HG03108 (cell line): Measurements from ENCODE around the gene SEMA4D.

Source experiments
- ATAC-seq: cut with Tn5 transposase; IDR thresholded peaks from one replicate; pipeline ENCODE4 v1.9.1; 2021; ENCODE audit warnings: moderate library complexity; ENCODE audit not compliant: unreplicated experiment

The SEMA4D gene

GRCh38 chr9:89502671-89503070, 4.8 kb upstream of the SEMA4D start:
- ATAC-seq = no peak

GRCh38 chr9:89502038-89502601, 4.2 kb upstream of the SEMA4D start:
- ATAC-seq = no peak

DNA sequence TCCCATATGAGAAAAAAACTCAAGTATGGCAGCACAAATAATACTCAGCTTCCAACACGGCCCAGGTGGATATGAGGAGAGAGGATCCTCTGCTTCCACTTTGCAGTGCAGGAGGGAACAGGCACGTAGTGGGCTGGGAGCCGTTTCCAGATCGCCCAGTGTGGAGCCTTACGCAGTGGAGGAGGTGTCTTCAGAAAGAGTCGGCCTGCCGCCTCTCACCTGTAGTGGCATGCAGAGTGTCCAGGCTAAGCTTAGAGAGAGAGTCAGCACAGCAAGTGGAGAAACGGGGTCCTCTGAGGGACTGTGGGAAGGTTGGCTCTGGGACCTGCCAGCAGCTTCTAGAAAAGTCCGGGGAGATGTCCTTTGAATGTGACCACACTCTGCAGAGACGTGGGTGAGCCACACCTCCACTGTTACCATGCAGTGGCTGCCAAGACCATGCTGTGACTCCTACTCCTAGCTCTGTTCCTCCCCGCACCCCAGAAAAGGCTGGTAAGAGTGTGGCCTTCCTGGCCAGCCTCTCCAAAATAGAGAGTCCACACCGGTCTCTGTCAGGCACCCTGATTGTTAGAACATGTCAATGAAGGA, 3.5 kb upstream of the SEMA4D start:
- ATAC-seq = no peak

DNA sequence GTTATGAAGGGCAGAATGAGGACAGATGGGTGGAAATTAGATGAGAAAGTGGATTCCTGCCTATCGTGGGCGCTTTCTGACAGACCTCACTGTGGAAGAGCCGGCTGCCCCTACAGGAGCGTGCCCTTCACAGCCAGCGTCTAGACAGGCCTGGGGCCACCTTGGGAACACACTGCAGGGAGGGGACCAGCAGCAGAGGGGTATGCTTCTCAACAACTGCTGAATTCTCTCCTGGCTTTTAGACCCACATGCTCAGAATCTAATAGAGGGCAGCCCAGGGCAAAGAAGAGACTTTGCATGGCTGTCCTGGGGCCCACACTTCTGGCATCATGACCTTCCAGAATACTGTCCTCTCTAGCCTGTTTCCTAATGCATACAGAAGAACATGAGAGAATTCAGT, 2.1 kb upstream of the SEMA4D start:
- no peak for ATAC-seq

GRCh38 chr9:89498852-89499480, 1.1 kb upstream of the SEMA4D start:
- no peak for ATAC-seq

DNA sequence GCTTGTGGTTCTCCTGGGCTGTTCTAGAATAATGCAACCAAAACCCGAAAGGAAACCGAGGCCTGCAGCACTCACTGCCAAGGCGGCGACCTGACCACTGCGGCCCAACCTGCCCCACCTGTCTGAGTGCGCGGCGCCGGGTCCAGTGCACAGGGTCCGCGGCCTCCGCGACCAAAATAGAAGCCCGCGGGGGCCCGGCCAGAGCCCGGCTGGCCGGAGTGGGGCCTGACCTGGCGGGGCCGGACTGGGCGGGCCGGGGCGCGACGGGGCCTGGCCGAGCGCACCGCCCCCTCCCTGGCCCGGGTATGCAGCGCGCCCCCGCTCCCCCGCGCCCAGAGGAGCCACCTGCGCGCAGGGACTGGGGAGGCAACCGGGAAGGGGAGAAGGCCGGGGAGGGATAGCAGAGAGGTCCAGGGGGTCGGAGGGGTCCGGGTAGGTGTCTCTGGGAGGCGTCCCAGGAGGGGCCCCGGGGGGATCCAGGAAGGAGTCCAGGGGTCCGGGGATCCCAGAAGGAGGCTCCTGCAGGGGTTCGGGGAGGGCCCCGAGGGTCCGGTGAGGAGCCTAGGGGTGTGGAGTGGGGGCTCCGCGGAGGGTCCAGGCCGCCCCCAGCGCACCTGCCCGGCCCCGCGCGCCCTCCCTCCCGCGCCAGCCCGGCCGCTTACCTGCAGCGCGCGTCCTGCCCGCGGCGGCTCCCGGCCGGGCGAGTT, 503 bp downstream of the SEMA4D start:
- ATAC-seq = peak; percentile 26

GRCh38 chr9:89496645-89497256, 1.2 kb downstream of the SEMA4D start:
- no peak for ATAC-seq

DNA sequence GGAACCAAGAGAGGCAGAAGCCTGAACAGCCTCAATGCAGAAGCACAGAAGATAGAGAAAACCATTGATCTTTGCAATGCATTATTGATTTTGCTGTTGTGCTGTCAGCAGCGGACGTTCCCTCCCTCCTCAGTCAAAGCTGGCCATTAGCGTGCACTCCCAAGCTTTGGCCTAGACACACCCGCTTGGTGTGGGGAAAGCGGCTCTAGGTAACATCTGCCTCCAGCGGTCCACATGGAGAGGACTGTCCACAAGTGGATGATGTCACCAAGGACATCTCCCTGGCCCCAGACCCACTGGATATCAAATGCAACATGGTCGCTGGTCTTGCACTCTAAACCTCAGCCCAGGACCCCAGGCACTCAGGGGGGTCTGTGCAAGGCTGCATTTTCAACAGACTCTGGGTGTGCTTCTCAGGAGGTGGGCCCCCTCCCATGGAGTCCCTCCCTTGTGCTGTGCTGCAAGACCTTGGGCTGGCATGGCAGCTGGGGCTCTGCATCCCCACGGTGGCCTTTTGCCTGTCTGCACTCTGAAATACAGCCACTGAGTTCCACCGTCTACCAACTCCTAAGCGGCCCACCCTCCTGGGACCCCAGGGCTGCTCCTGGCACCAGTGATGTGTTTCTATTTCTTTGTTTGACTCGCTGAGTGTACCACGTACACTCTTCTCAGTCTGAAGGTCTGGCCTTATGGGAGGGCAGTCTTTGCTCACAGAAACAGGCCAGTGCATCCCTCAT, 1.9 kb downstream of the SEMA4D start:
- ATAC-seq = no peak

GRCh38 chr9:89494199-89494598, 3.7 kb downstream of the SEMA4D start:
- no peak for ATAC-seq

DNA sequence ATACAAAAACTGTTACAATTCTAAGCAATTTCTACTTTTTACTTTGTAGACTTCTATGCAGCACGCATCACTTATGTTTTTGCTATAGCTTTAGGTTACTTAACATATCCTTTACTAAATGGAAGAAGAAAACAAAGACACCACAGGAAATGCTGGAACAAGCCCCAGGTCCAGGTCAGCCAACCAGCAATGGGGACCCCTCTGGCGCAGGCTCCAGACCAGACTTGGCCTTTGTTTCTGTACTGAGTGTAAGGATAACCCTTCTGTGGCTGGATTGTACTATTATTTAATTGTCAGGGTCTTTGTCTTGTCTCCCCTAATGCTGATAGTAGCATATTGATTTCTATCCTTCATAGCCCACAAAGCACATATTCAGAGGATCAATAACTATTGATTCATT, 4.2 kb downstream of the SEMA4D start:
- no peak for ATAC-seq

DNA sequence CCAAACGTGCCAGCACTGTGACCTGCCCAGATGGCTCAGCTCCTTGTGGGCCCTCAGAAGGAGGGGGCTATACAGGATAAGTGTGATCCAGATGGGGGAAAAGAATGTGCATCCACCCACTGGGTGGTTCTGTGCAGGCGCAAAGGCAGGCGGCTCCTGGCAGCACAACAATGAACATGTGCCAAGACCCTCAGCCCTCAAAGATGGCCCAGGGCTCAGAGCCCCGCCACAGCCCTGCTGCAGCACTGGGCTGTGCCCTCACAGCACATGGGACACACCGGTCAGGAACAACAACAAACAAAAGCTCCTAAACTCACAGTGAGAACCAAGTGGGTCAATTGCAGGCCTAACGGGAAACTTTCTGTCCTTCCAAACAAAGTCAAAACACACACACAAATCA, 4.7 kb downstream of the SEMA4D start:
- ATAC-seq = no peak

DNA sequence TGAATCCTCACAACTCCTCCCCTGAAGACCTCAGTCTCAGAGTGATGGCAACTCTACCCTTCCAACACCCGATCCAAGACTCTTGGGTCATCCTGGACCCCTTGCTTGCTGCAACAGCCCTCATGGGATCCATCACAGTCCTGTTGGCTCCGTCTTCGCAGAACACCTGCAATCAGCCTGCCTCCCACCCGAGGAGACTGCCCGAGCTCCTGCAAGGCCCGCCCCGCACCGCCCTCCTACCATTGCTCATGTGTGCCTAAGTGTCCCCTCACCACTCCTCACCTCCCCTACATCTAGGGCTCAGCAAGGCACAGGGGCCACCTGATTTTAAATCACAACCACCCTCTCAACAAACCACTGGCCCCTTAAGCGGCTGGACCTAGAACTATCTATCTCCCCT, 5.3 kb downstream of the SEMA4D start:
- ATAC-seq = no peak

- no peak for ATAC-seq
Observed at GRCh38 chr9:89491694-89492093, 6.2 kb downstream of the SEMA4D start.

DNA sequence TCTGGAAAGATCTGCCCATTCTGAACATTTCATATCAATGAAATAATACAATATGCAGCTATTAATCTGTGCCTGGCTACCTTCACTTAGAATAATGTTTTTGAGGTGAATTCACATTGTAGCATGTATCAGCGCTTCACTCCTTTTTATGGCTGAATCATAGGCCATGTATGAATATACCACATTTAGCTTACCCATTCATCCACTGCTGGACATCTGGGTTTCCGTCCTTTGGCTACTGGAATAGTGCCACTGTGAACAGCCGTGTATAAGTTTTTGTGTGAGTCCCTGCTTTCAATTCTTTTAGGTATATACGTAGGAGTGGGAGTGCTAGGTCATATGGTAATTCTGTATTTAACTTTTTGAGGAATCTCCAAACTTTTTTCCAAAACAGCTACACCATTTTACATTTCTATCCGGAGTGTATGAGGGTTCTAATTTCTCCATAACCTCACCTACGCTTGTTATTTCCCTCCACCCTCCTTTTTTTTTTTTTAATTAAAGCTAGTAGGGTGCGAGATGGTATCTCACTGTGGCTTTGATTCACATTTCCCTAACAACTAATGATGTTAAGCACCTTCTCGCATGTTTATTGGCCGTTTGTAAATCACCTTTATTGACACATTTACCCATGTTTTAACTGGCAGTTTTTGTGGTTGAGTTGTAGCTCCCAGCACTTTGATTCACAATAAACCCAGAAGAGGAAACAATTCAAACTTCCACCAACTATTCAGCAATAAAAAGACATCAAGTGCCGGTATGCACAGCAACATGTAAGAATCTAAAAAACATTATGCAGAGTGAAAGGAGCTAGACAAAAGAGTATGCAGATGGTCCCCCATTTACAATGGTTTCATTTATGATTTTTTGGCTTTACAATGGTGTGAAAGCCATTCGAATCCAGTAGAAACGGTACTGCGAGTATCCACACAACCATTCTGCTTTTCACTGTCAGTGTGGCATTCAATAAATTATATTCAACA, 8.1 kb downstream of the SEMA4D start:
- no peak for ATAC-seq

DNA sequence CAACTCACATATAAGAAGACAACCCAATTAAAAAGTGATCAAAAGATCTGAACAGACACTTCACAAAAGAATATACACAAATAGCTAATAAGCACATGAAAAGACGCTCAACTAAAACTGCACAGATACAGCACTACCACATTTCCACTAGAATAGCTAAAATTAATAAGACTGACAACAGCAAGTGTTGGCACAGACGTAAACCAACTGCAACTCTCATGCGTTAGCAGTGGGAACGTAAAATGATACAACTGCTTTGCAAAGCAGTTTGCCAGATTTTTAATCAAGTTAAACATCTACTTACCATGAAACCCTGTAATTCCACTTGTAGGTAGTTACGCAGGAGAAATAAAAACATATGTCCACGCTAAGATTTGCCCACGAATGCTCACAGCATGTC, 9.0 kb downstream of the SEMA4D start:
- no peak for ATAC-seq

GRCh38 chr9:89488131-89488530, 9.8 kb downstream of the SEMA4D start:
- ATAC-seq = no peak

GRCh38 chr9:89486681-89487080, 11.2 kb downstream of the SEMA4D start:
- ATAC-seq = no peak

GRCh38 chr9:89484475-89485404, 13.2 kb downstream of the SEMA4D start:
- peak; percentile 33 for ATAC-seq
